IMR-90 (cell line): ENCODE results near the gene NEUROG3. TPM values are rescaled to one million over a fixed set of nuclear protein-coding genes. Genes with fewer than 3 reads are reported as not detected.

Experiments
- ATAC-seq: fragments of 200-7000 bp; cut with Tn5 transposase; 2 replicates; pipeline ENCODE4 v1.9.1; 2020; ENCODE audit warnings: low read depth, mild to moderate bottlenecking, moderate library complexity
- BruUV-seq: library from RNA; stranded (reverse); fragments of 400-500 nt; replicated peaks from 2 replicates; lab custom pipeline; 2021; lab: Mats Ljungman, UMichigan
- CTCF ChIA-PET: fragments of 300-600 bp; formaldehyde crosslinking; extraction: SDS; loops from one replicate; lab custom pipeline; 2021; ENCODE audit warnings: antibody characterized with exemption; lab: Yijun Ruan, JAX
- POLR2A ChIA-PET: fragments of 300-600 bp; sonication (Branson Sonifier 250); formaldehyde crosslinking; loops from one replicate; lab custom pipeline; 2022; ENCODE audit warnings: antibody characterized with exemption; ENCODE audit not compliant: unreplicated experiment; lab: Charles Lee
- DNase-seq: peaks from one replicate; pipeline ENCODE4 v3.0.0; 2013
- H2AFZ ChIP-seq: replicated peaks from 2 replicates; pipeline ENCODE3; 2013; ENCODE audit warnings: low read length, mild to moderate bottlenecking; ENCODE audit not compliant: poor library complexity
- H2AK5ac ChIP-seq: 2 replicates; pipeline ENCODE4 v1.6.1; 2013; ENCODE audit warnings: low read depth, low read length, inconsistent platforms
- H2AK9ac ChIP-seq: replicated peaks from 2 replicates; pipeline ENCODE3; 2013; ENCODE audit warnings: mild to moderate bottlenecking, low read depth, low read length, moderate library complexity; ENCODE audit not compliant: poor library complexity
- H2BK120ac ChIP-seq: 2 replicates; pipeline ENCODE4 v1.6.1; 2013; ENCODE audit warnings: low read depth, low read length, inconsistent platforms
- H2BK15ac ChIP-seq: 3 replicates; pipeline ENCODE4 v1.6.1; 2013; ENCODE audit warnings: low read depth, low read length, inconsistent platforms
- H2BK20ac ChIP-seq: 2 replicates; pipeline ENCODE4 v1.6.1; 2013; ENCODE audit warnings: low read depth, mild to moderate bottlenecking, inconsistent platforms, low read length, moderate library complexity
- H2BK5ac ChIP-seq: 2 replicates; pipeline ENCODE4 v1.6.1; 2013; ENCODE audit warnings: mild to moderate bottlenecking, low read depth, low read length, inconsistent platforms; ENCODE audit not compliant: poor library complexity, severe bottlenecking
- H3K14ac ChIP-seq: replicated peaks from 2 replicates; pipeline ENCODE4 v1.6.1; 2013; ENCODE audit warnings: low read depth, low read length, inconsistent platforms
- H3K18ac ChIP-seq: 2 replicates; pipeline ENCODE4 v1.6.1; 2013; ENCODE audit warnings: low read depth, low read length, control low read depth
- H3K23ac ChIP-seq: 2 replicates; pipeline ENCODE4 v1.6.1; 2013; ENCODE audit warnings: low read depth, low read length, inconsistent platforms
- H3K27ac ChIP-seq: 2 replicates; pipeline ENCODE4 v1.5.1; 2013; ENCODE audit warnings: mild to moderate bottlenecking, control low read depth, low read length; ENCODE audit not compliant: insufficient read depth
- H3K27me3 ChIP-seq: 2 replicates; pipeline ENCODE4 v1.6.1; 2013; ENCODE audit warnings: low read length; ENCODE audit not compliant: control insufficient read depth, insufficient read depth
- H3K36me3 ChIP-seq: 2 replicates; pipeline ENCODE4 v1.6.1; 2013; ENCODE audit warnings: low read length, mixed read lengths; ENCODE audit not compliant: control insufficient read depth, insufficient read depth
- H3K4ac ChIP-seq: 2 replicates; pipeline ENCODE4 v1.6.1; 2013; ENCODE audit warnings: low read depth, low read length, inconsistent platforms
- H3K4me1 ChIP-seq: 2 replicates; pipeline ENCODE4 v1.6.1; 2013; ENCODE audit warnings: low read length, mixed read lengths; ENCODE audit not compliant: control insufficient read depth, insufficient read depth
- H3K4me2 ChIP-seq: 2 replicates; pipeline ENCODE4 v1.6.1; 2013; ENCODE audit warnings: low read depth, mild to moderate bottlenecking, control low read depth, low read length, moderate library complexity
- H3K4me3 ChIP-seq: 2 replicates; pipeline ENCODE4 v1.5.1; 2013; ENCODE audit warnings: low read depth, mild to moderate bottlenecking, control low read depth, low read length, moderate library complexity; ENCODE audit not compliant: insufficient read depth
- H3K56ac ChIP-seq: 2 replicates; pipeline ENCODE4 v1.6.1; 2013; ENCODE audit warnings: low read length, inconsistent platforms; ENCODE audit not compliant: insufficient read depth; ENCODE audit errors: extremely low read depth
- H3K79me1 ChIP-seq, 2 experiments: 2 replicates each; pipeline ENCODE4 v1.6.1; 2013; ENCODE audit warnings: low read length in 2 of 2, inconsistent platforms in 1 of 2, low read depth in 1 of 2
- H3K9ac ChIP-seq: 2 replicates; pipeline ENCODE4 v1.6.1; 2013; ENCODE audit warnings: low read depth, low read length, control low read depth
- H3K9me1 ChIP-seq: 2 replicates; pipeline ENCODE4 v1.6.1; 2013; ENCODE audit warnings: low read length, inconsistent platforms; ENCODE audit not compliant: insufficient read depth
- H3K9me3 ChIP-seq: 2 replicates; pipeline ENCODE4 v1.6.1; 2013; ENCODE audit warnings: low read length; ENCODE audit not compliant: control insufficient read depth, insufficient read depth
- H4K20me1 ChIP-seq: 2 replicates; pipeline ENCODE4 v1.6.1; 2013; ENCODE audit warnings: low read length, inconsistent platforms; ENCODE audit not compliant: insufficient read depth
- H4K5ac ChIP-seq: 2 replicates; pipeline ENCODE4 v1.6.1; 2013; ENCODE audit warnings: mild to moderate bottlenecking, low read depth, low read length, control low read depth
- H4K8ac ChIP-seq, 2 experiments: 2 replicates each; pipeline ENCODE4 v1.6.1; 2013; ENCODE audit warnings: low read depth in 2 of 2, low read length in 2 of 2, control low read depth in 1 of 2, inconsistent platforms in 1 of 2
- H4K91ac ChIP-seq: 2 replicates; pipeline ENCODE4 v1.6.1; 2013; ENCODE audit warnings: low read depth, low read length, inconsistent platforms; ENCODE audit not compliant: insufficient read depth
- BHLHE40 ChIP-seq: fragments of 150-350 bp; IDR thresholded peaks from 2 replicates; pipeline ENCODE4 v1.6.1; 2016; ENCODE audit warnings: mild to moderate bottlenecking, low read depth, low read length
- CEBPB ChIP-seq: IDR thresholded peaks from 2 replicates; pipeline ENCODE4 v1.6.1; 2012; ENCODE audit warnings: low read depth, low read length, improper control_type of control experiment
- CHD1 ChIP-seq: IDR thresholded peaks from 2 replicates; pipeline ENCODE4 v1.6.1; 2012; ENCODE audit warnings: low read depth, low read length, improper control_type of control experiment
- FOS ChIP-seq: fragments of 150-350 bp; IDR thresholded peaks from 2 replicates; pipeline ENCODE4 v1.6.1; 2016; ENCODE audit warnings: low read depth, low read length
- MAFK ChIP-seq: IDR thresholded peaks from 2 replicates; pipeline ENCODE4 v1.6.1; 2012; ENCODE audit warnings: low read depth, low read length, improper control_type of control experiment
- MAZ ChIP-seq: IDR thresholded peaks from 2 replicates; pipeline ENCODE4 v1.6.1; 2012; ENCODE audit warnings: low read depth, mild to moderate bottlenecking, low read length, improper control_type of control experiment, moderate library complexity, borderline replicate concordance
- MXI1 ChIP-seq: IDR thresholded peaks from 2 replicates; pipeline ENCODE4 v1.6.1; 2012; ENCODE audit warnings: low read depth, mild to moderate bottlenecking, low read length, moderate library complexity, borderline replicate concordance
- NFE2L2 ChIP-seq: fragments of 150-350 bp; IDR thresholded peaks from 2 replicates; pipeline ENCODE4 v1.6.1; 2016; ENCODE audit warnings: low read depth, mild to moderate bottlenecking, low read length
- POLR2A ChIP-seq: IDR thresholded peaks from 2 replicates; pipeline ENCODE4 v1.6.1; 2012; ENCODE audit warnings: mild to moderate bottlenecking, low read depth, low read length
- RAD21 ChIP-seq: IDR thresholded peaks from 2 replicates; pipeline ENCODE4 v1.6.1; 2012; ENCODE audit warnings: low read length, improper control_type of control experiment
- RCOR1 ChIP-seq: IDR thresholded peaks from 2 replicates; pipeline ENCODE4 v1.6.1; 2012; ENCODE audit warnings: mild to moderate bottlenecking, low read length, improper control_type of control experiment; ENCODE audit not compliant: insufficient replicate concordance
- WGBS, 2 experiments: methylation state at CpG; one replicate each; pipeline versions ENCODE4 v1.1.5 to v1.1.7; 2013; ENCODE audit warnings: missing lambda C conversion rate in 2 of 2; ENCODE audit not compliant: insufficient read length in 1 of 2; ENCODE audit errors: extremely low coverage in 2 of 2; 5-methylcytosine and 5-hydroxymethylcytosine counted together
- dilution Hi-C: fragments of 300-500 bp; cut with HindIII; formaldehyde crosslinking; loops from one replicate; pipeline ENCODE4 v1.14.3; 2018; ENCODE audit warnings: low sequenced_read_pairs; ENCODE audit not compliant: unreplicated experiment
- in situ Hi-C: fragments of 300-500 bp; cut with MboI; formaldehyde crosslinking; loops from 3 replicates; pipeline ENCODE4 v1.14.3; 2019; ENCODE audit warnings: low sequenced_read_pairs, inconsistent platforms, mixed read lengths
- intact Hi-C: fragments of 100-400 bp; cut with micrococcal nuclease; formaldehyde crosslinking; loops from 2 replicates; pipeline ENCODE4 v1.10.0; 2022
- polyA plus RNA-seq, 3 experiments: library from polyadenylated mRNA; depleted of rRNA; stranded (reverse); fragments of >200 nt; gene quantifications; 2 replicates each; pipeline ENCODE4 v1.2.3, GENCODE V29; 2012; ENCODE audit warnings: low replicate concordance in 1 of 3
- total RNA-seq: library from RNA; depleted of rRNA; stranded (reverse); fragments of >200 nt; gene quantifications from 2 replicates; pipeline ENCODE4 v1.2.3, GENCODE V29; 2012
- TF ChIP-seq, protein P1 (sequence below): fragments of 150-350 bp; IDR thresholded peaks from 2 replicates; pipeline ENCODE4 v1.6.1; 2016; ENCODE audit warnings: low read depth, mild to moderate bottlenecking, low read length, moderate library complexity, borderline replicate concordance
- TF ChIP-seq, protein P2 (sequence below): conservative IDR thresholded peaks from 2 replicates; pipeline ENCODE4 v1.5.1; 2012; ENCODE audit warnings: mild to moderate bottlenecking, low read depth, low read length, improper control_type of control experiment
- TF ChIP-seq, protein P3 (sequence below): fragments of 150-350 bp; IDR thresholded peaks from 2 replicates; pipeline ENCODE4 v1.6.1; 2017; ENCODE audit warnings: mild to moderate bottlenecking, antibody characterized with exemption, low read length, low read depth

Gene NEUROG3
- total and polyA plus RNA-seq, 2 of the 4 experiments (the other 2 are of a cell fraction) = not detected

DNA sequence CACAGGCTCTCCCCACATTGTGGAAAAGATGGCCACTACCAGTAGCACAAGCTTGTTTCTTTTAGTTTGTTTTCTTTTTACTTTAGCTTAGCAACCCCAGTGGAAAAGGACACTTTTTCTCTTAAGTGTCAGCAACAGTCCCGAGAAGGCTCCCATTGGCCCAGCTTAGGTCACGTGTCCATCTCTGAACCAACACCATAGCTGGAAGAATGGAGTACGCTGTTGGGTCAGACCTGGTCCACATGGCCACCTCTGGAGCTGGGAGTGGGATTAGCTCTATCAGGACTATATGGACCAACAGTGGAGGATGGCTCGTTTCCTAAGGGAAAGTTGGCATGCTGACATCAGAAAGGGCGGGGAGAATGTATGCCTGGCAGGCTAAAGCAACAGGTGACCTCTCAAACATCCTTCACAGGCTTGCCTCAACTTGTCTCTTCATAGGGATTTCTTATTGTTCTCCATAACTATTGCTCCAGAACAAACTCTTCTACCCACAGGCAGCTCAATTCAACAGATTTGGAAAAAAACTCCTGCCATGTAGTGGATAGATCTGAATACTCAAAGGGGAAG, 27.6 kb upstream of the NEUROG3 start:
- POLR2A ChIA-PET = no interaction called here
- BruUV-seq = no TSS peak
- no peak overlapping the region for H3K4me3 ChIP-seq
- peaks cover 28% of the 10 kb centered on the region for H3K27me3 ChIP-seq
- H3K4me2 ChIP-seq = no peak overlapping the region
- no peak overlapping the region for H2AK9ac ChIP-seq
- no peaks in the 10 kb centered on the region for H4K20me1 ChIP-seq
- H2AK5ac ChIP-seq = no peak overlapping the region
- H3K56ac ChIP-seq = no peak overlapping the region
- in situ Hi-C loops (no loop called here), dilution Hi-C loops (no loop called here), intact Hi-C loops (no loop called here)
- no peaks in the 10 kb centered on the region for H3K4me1 ChIP-seq
- H2BK5ac ChIP-seq = no peak overlapping the region
- H3K9me1 ChIP-seq = no peaks in the 10 kb centered on the region
- H3K23ac ChIP-seq = no peak overlapping the region
- no peak overlapping the region for H3K9ac ChIP-seq
- H2BK120ac ChIP-seq = no peak overlapping the region
- H4K91ac ChIP-seq = no peak overlapping the region
- no peak overlapping the region for H2BK15ac ChIP-seq
- TF ChIP-seq CEBPB = no peak
- no peak for TF ChIP-seq RAD21
- TF ChIP-seq MAZ = no peak
- TF ChIP-seq MAFK = no peak
- no peak for TF ChIP-seq BHLHE40
- TF ChIP-seq, protein P1, sequence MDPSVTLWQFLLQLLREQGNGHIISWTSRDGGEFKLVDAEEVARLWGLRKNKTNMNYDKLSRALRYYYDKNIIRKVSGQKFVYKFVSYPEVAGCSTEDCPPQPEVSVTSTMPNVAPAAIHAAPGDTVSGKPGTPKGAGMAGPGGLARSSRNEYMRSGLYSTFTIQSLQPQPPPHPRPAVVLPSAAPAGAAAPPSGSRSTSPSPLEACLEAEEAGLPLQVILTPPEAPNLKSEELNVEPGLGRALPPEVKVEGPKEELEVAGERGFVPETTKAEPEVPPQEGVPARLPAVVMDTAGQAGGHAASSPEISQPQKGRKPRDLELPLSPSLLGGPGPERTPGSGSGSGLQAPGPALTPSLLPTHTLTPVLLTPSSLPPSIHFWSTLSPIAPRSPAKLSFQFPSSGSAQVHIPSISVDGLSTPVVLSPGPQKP = no peak
- no peak for TF ChIP-seq POLR2A
- TF ChIP-seq, protein P2, sequence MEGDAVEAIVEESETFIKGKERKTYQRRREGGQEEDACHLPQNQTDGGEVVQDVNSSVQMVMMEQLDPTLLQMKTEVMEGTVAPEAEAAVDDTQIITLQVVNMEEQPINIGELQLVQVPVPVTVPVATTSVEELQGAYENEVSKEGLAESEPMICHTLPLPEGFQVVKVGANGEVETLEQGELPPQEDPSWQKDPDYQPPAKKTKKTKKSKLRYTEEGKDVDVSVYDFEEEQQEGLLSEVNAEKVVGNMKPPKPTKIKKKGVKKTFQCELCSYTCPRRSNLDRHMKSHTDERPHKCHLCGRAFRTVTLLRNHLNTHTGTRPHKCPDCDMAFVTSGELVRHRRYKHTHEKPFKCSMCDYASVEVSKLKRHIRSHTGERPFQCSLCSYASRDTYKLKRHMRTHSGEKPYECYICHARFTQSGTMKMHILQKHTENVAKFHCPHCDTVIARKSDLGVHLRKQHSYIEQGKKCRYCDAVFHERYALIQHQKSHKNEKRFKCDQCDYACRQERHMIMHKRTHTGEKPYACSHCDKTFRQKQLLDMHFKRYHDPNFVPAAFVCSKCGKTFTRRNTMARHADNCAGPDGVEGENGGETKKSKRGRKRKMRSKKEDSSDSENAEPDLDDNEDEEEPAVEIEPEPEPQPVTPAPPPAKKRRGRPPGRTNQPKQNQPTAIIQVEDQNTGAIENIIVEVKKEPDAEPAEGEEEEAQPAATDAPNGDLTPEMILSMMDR = no peak
- TF ChIP-seq, protein P3, sequence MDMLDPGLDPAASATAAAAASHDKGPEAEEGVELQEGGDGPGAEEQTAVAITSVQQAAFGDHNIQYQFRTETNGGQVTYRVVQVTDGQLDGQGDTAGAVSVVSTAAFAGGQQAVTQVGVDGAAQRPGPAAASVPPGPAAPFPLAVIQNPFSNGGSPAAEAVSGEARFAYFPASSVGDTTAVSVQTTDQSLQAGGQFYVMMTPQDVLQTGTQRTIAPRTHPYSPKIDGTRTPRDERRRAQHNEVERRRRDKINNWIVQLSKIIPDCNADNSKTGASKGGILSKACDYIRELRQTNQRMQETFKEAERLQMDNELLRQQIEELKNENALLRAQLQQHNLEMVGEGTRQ = no peak
- no peak for TF ChIP-seq MXI1
- no peak for TF ChIP-seq FOS
- no peak for TF ChIP-seq NFE2L2
- no peak for TF ChIP-seq CHD1
- TF ChIP-seq RCOR1 = no peak
- no peaks in the 10 kb centered on the region for H3K36me3 ChIP-seq
- H3K4ac ChIP-seq = no peak overlapping the region
- ATAC-seq (no peak), DNase-seq (no peak)
- no peak overlapping the region for H3K27ac ChIP-seq
- no peak overlapping the region for H2AFZ ChIP-seq
- no peak overlapping the region for H4K8ac ChIP-seq
- H3K79me1 ChIP-seq = no peaks in the 10 kb centered on the region
- H3K18ac ChIP-seq = no peak overlapping the region
- no peak overlapping the region for H2BK20ac ChIP-seq
- no peak overlapping the region for H4K5ac ChIP-seq
- no peaks in the 10 kb centered on the region; the same call in 1 of the 2 replicates for H3K9me3 ChIP-seq
- CTCF ChIA-PET = no interaction called here
- H3K14ac ChIP-seq = no peak overlapping the region
- no CpG with 5 or more reads among the region's 5 CpGs for WGBS, 2 experiments
